ENCODE results near the gene NLRC3. TPM values are rescaled to one million over a fixed set of nuclear protein-coding genes. Genes with fewer than 3 reads are reported as not detected.

The NLRC3 gene
- total and polyA plus RNA-seq, 12 donors: 0.26 to 2.5 (median 1.0) TPM

DNA sequence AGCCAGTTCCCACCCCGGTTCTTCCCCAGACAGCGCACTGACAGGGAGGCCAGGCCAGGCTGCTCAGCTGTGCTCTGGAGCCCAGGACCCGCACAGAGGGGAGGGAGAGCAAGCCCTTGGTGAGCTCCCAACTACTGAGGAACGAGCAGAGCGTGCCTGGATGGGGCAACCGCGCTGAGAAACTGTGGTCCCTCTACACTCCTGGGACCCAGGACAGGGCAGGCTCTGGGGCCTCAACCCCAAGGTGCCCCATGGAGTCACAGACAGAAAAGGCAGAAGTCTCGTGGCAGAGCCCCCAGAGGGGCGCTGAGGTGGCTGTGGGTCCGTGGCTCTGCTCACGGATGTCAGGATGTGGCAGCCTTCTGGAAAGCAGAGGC lies 17.9 kb upstream of the NLRC3 start:
- DNase-seq (no peak), ATAC-seq (no peak)
- Histone ChIP-seq H3K27me3 (no peaks in the 10 kb centered on the region), H3K9me3 (peaks cover 0 to 4% (median 0%) of the 10 kb centered on the region in 11 donors), H3K4me1 (peaks cover 0 to 23% (median 10%) of the 10 kb centered on the region in 9 donors), H3K36me3 (peaks cover 0 to 41% (median under 1%) of the 10 kb centered on the region in 9 donors), H3K27ac (no peak overlapping the region), H3K4me3 (no peak overlapping the region)
- intact Hi-C loops (cut with DNase I): no loop called here
- TF ChIP-seq, protein P1, sequence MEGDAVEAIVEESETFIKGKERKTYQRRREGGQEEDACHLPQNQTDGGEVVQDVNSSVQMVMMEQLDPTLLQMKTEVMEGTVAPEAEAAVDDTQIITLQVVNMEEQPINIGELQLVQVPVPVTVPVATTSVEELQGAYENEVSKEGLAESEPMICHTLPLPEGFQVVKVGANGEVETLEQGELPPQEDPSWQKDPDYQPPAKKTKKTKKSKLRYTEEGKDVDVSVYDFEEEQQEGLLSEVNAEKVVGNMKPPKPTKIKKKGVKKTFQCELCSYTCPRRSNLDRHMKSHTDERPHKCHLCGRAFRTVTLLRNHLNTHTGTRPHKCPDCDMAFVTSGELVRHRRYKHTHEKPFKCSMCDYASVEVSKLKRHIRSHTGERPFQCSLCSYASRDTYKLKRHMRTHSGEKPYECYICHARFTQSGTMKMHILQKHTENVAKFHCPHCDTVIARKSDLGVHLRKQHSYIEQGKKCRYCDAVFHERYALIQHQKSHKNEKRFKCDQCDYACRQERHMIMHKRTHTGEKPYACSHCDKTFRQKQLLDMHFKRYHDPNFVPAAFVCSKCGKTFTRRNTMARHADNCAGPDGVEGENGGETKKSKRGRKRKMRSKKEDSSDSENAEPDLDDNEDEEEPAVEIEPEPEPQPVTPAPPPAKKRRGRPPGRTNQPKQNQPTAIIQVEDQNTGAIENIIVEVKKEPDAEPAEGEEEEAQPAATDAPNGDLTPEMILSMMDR (IDR thresholded peaks at IDR 0.05): no peak
- 95% methylated on average over 11 of the region's 11 CpGs for WGBS, 2 donors

DNA sequence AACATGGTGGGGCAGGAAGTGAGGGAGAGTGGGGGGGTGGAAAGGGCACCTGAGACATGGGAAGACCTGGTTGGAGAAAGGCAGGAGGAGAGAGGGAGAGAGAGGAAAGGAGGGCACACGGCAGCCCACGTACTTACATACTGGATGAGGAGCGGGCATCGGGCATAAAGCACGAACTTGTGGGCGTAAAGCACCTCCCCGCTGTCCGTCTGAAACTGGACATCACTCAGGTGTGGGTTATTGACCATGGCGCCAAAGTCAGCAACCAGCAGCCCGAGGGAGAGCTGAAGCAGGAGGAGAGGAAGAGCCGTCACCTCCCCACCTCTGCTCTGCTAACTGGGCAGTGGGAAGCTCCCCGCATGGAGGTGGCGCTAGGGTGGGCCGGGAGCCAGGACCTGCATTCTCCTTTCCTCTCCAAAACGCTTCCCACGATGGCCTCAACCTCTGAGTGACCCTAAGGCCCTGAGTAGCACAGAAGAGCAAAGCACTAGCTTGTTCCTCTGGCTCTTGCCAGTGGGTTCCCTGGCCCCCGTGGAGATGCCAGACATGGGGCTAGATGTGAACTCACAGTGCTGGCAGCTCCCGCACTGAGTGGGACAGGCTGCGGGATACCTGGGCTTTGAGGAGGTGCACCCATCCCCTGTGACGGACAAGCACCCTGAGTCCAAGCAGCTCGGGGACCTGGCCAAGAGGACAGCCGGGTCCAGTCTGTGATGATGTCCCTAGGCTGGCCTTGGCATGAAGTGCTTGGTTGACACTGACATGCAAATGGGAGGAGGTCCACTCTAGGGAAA lies 17.3 kb upstream of the NLRC3 start:
- 91 to 92% methylated on average over 22 of the region's 22 CpGs for WGBS, 2 donors
- DNase-seq (no peak), ATAC-seq (no peak)
- Histone ChIP-seq H3K27ac (no peak overlapping the region), H3K27me3 (no peaks in the 10 kb centered on the region), H3K4me3 (no peak overlapping the region), H3K36me3 (peaks cover 0 to 41% (median 0%) of the 10 kb centered on the region in 9 donors), H3K4me1 (peaks cover 0 to 28% (median 10%) of the 10 kb centered on the region in 9 donors), H3K9me3 (no peaks in the 10 kb centered on the region)
- intact Hi-C loops (cut with DNase I): no loop called here
- TF ChIP-seq, protein P1 (IDR thresholded peaks at IDR 0.05): no peak

DNA sequence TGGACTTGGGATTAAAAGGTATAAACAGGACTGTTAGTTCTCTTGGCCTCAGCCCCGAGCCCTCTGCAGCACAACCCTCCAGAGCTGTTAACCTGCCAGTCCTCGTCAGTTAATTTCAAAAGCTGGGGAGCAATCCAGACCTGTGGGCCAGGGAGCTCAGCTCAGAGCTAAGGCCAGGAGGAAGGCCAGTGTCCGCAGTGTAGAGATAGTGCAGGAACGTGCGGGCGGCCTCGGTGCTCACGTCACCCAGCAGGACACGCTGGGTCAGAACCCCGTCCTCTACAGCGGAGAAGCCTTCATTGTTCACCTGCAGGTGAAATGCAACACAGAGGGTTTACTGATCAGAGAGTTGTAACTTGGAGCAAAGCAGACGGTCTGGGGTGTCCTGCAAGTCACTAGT lies 15.4 kb upstream of the NLRC3 start:
- Histone ChIP-seq H3K36me3 (peaks cover 0 to 45% (median 0%) of the 10 kb centered on the region in 9 donors), H3K9me3 (no peaks in the 10 kb centered on the region), H3K4me1 (peaks cover 0 to 34% (median 10%) of the 10 kb centered on the region in 9 donors), H3K4me3 (no peak overlapping the region), H3K27ac (peak overlapping the region in 7 of 10 donors; percentile 6 to 60 (median 36)), H3K27me3 (no peaks in the 10 kb centered on the region)
- WGBS, 2 donors: 56 to 74% methylated on average over 12 of the region's 12 CpGs
- TF ChIP-seq, protein P1 (IDR thresholded peaks at IDR 0.05): no peak
- intact Hi-C loops (cut with DNase I): no loop called here
- ATAC-seq (peak in 7 of 8 donors; percentile 14 to 69 (median 58)), DNase-seq (peak in 1 of 2 donors; percentile 40)

DNA sequence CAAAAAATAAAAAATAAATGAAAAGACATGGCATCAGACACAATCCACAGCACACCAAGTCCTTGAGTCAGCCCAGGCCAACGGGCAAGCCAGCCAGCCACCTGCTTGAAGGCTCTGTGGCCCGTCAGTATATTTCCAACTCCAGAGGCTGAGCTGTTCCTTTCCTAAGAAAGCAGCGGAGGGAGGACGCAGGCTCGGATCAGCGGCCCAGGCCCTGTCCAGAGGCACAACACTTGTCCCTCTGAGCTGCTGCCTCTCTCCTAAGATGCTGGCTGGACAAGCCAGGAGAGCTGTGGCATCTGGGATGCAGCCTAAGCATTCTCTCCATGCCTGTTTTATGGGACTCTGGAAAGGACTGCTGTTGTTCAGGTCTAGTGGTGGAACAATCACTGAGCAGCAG lies 14.8 kb upstream of the NLRC3 start:
- H3K36me3 ChIP-seq: peaks cover 0 to 45% (median 0%) of the 10 kb centered on the region in 9 donors
- no peaks in the 10 kb centered on the region for H3K9me3 ChIP-seq
- DNase-seq (no peak), ATAC-seq (peak in 1 of 8 donors; percentile 26)
- intact Hi-C loops (cut with DNase I): no loop called here
- TF ChIP-seq, protein P1 (IDR thresholded peaks at IDR 0.05): no peak
- H3K4me1 ChIP-seq: peaks cover 0 to 34% (median 10%) of the 10 kb centered on the region in 9 donors
- H3K4me3 ChIP-seq: no peak overlapping the region
- 87 to 89% methylated on average over 6 of the region's 6 CpGs for WGBS, 2 donors
- peak overlapping the region in 7 of 10 donors; percentile 6 to 60 (median 36) for H3K27ac ChIP-seq
- no peaks in the 10 kb centered on the region for H3K27me3 ChIP-seq

Measured in heart right ventricle (tissue), 16 donors.